HG02885 (cell line): ENCODE results near the gene MGMT.

Experiments
- ATAC-seq: cut with Tn5 transposase; IDR thresholded peaks from one replicate; pipeline ENCODE4 v1.9.1; 2021; ENCODE audit warnings: mild to moderate bottlenecking; ENCODE audit not compliant: unreplicated experiment, poor library complexity

MGMT gene

DNA sequence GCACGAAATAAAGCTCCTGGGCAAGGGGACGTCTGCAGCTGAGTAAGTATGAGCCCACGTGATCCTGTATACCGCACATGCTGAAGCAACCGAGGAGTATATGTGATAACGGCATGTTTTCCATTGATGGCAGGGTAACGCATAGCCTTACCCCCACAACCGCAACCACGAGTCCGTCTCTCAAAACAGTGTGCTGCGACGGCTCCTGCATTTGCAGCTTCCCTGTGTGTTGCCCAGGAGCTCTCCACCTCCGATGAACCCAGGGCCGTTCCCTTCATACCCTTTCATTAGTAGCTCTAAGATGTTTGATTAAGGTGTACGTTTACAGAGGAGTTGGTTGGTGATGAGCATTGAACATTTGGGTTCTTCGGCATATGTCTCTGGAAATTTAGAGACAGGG, 69.3 kb downstream of the MGMT start:
- no peak for ATAC-seq

DNA sequence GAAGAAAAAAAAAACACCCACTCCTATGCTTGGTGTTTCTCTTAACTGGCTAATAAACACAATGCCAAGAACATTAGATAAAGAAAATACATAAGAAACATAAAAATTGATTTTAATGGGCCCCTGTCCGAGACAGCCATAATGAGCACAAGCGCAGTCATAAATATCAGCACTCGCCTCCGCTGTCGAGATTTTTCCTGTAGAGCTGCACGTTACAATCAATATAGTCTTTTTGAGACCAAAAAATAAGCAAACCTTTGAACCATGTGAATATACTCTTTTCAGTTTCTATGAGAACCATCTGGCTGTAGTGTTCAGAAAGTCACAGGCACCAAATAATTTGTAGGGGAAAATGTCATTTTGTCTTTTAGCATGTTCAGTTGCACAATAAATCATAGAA, 70.1 kb downstream of the MGMT start:
- no peak for ATAC-seq

DNA sequence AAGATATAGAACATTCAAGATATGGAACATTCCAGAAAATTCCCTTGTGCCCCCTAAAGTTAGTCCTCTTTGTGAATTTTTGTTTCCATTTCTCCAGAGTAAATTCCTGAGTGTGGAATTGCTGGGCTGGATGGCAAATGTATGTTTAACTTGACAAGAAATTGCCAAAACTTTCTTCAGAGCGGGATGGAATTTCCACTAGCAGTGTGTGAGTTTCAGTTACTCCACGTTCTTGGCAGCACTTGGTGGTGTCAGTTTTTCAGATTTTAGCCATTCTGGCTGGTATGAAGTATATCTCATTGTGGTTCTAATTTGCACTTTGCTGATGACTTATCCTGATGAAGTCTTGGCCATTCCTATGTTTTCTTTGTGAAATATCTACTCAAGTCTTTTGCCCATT, 71.2 kb downstream of the MGMT start:
- ATAC-seq, result no peak

DNA sequence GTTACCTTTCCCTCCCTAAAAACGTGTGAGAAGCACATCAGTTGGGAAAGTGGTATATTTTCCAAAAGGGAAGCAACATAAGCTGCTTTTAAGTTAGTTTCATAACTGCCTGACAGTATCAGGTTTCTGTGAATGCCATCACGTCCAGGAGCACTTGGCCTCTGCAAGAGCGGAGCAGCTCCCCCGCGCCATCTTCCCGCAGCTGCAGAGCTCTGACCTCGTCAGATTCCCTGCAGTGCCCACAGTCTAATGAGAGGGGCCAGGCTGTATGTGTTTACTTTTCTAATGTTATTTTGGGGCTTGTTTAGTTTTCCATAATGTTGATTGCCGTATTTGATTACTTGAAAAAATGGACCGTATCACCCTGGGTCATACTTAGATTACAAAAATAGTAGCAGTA, 74.2 kb downstream of the MGMT start:
- ATAC-seq, result no peak

DNA sequence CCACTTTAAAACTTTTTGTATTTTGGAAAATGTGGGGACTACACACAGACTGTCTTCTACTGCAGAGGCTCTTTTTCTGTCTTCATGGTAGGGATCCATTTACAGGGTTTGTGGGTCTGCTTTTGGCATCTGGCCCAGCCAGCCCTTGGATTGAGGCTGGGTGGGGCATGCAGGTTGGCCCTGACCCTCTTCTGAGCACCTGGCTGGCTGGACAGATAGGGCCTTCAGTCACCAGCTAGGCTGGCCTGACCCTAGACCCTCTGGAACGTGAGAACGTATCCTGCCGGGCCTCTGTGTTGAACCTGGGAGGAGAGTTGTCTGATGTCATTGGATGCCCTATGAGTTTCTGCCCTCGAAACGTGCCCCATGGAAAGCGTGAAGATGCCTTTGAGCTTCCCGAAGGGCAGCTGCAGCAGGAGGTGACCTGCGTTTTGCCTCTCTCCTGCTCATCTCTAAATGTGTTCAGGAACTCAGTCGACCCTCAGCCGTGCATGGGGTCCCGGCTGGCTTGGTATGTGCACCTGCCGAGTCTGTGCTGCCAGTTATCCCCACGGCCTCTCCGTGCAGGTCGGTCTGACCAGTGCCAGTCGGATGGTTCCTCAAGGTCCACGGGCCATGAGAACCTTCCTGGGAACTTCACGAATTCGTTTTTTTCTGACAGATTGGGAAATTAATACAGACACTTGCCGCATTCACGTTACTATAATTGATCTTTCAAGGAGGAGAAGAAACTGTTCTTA, 74.9 kb downstream of the MGMT start:
- no peak for ATAC-seq

DNA sequence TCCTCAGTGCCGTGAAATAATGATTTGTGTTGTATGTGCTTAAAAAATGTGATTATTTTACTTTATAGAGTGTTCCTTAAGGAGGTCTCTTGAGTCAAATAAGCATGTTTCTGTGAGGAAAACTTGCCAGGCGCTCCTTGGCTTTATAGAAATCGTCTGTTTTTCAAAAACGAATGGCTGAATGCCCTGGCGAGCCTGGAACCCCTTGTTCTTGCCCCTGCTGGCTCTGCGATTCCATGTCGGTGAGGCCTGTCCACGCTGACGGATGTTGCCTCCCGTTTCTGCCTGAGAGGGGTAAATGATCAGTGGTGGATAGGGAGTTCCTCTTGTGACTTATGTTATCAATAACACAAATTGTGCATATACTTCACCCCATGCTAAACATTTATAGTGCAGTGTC, 75.5 kb downstream of the MGMT start:
- no peak for ATAC-seq

DNA sequence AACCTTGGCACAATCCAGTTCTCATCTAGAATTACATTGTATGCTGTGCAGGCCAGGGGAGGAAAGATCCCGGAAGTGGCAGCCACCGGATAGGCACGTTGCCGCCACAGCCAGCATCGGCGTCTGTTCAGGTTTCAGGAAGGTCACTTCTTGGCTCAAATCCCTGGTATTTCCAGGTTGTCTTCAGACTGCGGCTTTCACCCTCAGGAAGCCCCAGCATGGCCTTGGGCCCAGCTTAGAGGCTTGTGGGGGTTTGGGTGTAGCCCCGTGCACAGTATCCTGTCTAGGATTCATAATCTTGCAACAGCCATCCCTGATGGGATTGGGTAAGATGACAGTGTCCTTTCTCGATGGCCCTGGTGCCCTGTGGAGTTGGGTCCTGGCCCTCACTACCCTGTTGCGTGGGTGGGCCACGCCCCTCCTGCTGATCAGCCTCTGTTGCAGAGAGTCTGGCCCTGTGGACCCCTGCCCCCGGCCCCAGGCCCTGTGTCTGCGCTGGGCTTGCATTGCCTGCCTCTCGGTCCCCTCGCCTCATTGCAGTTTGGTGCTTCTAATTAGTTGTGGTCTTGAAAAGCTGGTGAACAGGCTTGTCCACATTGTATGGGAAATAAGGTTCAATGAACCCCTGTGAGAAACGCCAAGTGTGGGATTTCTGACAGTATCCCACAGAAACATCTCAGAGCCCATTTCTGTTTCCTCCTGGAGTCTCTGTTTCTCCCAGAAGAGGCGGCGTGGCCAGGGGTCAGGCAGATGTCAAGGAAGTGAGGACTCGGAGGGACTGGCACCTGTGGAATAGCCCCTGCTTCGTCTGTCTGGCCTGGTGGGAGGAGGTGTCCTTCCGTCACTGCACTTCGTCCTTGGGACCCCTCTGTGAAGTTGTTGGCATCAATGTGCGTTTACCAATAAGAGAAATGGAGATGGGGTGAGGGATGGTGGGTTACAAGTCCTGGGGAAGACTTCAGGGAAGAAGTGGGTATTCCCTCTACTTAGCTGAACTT, 77.5 kb downstream of the MGMT start:
- ATAC-seq, result no peak

DNA sequence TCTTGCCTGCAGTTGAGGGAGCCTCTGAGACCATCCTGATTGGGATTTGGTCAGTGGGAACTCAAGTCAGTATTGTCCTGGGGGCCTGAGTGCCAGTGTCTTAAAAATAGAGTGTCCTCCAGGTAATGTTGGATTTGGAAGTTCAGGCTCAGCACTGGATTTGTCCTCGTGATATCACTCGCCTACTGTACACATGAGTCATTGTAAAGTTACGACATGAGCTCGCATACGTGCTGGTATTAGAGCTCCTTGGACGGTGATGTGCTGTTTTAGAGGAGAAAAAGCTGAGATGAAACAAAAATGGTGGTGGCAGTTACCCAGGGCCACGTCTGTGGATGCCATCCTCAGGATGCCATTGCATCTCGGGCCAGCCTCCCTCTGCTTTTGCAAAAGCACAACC, 78.2 kb downstream of the MGMT start:
- no peak for ATAC-seq

DNA sequence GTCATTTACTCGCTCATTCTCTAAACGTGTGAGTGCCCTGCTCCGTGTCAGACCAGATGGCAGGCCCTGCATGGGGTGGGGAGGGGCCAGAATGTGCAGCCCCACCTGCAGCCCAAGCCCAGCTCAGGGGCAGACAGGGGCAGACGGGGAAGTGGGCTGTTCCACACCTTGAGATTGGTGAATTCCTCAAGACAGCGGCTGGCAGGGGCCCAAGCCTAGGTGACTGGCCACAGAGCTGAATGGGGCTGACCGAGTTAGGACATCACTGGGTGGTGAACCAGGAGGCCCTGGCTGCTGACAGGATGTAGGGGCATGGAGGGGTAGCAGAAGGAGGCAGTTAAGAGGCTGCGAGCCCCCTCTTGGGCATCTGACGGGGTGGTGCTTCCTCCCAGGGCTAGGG, 79.1 kb downstream of the MGMT start:
- no peak for ATAC-seq

DNA sequence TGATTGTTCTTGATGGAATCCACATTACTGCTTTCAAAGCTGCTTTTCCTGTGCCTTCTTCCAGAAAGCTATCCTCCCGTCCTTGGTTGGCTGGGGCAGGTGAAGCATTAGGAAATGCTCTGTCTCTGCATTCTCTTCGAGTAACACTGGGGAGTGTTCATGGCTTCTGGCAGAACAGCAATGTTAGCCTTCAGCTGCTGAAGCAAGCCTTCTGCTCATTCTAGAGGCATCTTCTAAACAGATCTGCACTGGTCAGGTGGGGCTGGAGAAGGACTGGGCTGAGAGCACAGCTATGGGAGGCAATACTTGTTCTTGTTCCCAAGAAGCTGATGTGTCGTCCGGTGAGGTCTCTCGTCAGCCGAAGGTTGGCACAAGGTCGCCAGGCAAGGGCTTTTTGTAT, 80.6 kb downstream of the MGMT start:
- no peak for ATAC-seq

DNA sequence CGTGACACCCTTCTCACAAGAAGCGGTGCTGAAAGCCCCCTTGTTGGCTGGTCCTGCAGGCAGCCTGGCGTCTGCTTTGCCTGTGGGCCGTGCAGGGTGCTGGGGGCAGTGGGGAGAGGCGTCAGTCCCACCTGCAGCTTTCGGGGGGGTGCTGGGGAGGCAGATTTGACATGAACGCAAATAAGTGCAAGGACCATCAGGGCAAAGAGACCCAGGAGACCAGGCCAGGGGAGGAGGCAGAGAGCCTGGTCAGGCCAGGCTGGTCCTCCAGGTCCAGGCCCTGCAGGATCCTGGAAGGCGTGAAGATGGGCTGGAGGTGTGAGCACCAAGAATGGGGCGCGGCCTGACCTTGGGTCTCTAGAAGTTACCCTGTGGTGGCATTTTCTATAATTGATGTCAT, 81.6 kb downstream of the MGMT start:
- no peak for ATAC-seq

DNA sequence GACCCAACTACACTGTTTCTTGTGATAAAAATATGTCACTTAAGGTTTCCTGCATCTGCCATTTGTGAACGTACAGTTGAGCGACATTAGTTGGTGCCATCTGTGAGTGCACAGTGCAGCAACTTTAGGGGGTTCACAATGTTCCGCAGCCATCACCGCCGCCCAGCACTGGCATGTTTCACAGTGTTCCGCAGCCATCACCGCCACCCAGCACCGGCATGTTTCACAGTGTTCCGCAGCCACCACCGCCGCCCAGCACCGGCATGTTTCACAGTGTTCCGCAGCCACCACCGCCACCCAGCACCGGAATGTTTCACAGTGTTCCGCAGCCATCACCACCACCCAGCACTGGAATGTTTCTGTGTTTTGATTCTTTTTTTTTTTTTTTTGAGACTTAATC, 83.0 kb downstream of the MGMT start:
- no peak for ATAC-seq

DNA sequence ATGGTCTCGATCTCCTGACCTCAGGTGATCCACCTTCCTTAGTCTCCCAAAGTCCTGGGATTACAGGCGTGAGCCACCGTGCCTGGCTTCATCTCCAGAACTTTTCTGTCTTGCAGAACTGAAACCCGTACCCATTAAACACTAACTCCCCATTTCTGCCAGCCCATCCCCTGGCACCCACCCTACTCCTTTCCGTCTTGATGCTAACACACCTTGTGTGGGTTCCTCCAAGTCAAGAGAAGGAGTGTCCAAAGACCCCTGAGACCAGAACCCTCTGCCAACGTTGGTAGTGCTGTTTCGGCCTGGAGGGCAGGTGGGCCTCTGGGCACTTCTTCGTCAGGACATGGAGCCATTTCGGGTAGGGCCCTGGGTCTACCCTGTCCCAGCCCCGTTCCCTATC, 83.6 kb downstream of the MGMT start:
- ATAC-seq, result no peak

DNA sequence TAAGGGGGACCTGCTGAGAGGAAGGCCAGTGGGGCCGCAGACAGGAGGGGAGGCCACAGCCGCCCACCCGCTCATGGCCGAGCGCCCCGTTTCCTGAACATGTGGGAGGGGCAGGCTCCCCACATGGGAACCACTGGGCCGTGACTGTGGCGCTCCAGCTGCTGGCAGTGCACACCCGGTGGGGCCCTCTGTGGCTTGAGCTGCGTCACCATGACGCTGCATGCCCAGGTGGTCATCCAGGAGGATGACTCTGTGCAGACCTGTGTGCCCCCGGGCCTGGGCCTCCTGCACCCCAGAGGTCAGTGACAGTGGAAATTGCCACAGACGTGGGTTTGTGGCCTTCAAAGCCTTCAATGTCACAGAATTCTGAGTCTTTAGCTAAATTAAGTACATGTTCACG, 85.1 kb downstream of the MGMT start:
- peak; percentile 95 for ATAC-seq

DNA sequence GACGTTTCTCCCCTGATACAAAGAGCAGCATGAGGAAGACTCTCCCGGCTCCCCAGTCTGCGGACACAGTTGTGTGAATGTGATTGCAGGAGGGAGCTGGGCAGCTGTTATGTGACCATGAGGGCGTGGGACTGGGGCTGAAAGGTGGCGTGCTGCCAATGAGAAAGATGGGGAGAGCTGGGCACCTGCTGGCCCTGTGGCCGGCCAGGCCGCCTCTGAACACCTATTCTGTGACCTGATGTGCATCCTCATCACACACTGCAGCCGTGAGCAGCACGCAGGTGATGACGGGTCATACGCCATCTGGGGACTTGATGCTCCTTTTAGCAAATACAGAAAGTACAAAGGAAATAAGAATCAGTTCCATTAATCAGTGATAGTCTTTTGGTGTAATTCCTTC, 86.9 kb downstream of the MGMT start:
- no peak for ATAC-seq

DNA sequence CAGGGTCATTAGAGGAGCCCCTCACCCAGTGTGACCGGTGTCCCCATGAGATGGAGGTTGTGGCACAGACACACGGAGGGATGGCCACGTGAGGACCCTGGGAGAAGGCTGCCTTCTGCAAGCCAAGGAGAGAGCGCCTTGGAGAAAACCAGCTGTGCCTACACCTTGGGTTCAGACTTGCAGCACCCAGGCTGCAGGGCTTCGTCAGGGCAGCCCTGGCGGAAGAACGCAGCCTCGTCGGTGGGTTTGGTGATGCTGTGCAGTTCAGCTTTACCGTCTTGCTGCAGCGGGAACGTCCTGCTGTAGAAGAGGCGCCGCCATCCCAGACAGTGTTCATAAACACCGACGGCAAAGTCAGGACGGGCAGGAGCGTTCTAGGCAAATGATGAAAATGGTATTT, 89.3 kb downstream of the MGMT start:
- no peak for ATAC-seq

DNA sequence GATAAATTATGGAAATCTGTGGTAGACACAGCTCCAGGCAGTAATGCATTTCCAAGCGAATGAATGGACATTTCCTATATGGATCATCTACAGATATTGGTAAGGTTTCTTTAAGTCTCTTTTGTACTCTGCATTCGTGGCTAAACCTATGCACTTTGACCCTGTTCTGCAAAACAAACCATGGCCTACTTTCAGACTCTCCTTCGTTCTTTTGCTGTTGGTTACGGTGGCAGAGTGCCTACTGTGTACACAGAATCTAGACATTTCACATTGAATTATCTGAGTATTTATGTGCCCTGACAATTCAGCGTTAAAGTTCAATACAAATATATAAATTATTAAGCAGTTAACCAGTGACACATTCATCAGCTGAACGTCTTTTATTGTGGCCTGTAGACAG, 93.3 kb downstream of the MGMT start:
- ATAC-seq, result no peak

DNA sequence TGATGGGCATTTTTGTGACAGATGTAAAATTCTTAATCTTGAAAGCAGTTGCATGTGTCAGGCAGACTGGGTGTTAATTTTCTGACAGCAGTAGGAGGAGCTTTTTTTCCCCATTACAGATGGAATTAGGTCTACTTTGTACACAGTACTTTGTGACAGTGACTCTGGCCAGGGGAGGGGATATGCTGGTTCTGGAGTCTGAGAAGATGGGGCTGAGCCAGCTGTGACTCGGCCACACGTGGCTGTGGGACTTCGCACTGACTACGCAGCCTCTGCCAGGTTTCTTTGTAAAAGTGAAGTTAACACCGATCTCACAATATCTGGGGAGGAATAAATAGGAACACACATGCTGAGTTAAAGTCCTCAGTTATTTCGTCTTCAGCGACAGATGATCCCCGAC, 95.4 kb downstream of the MGMT start:
- no peak for ATAC-seq

DNA sequence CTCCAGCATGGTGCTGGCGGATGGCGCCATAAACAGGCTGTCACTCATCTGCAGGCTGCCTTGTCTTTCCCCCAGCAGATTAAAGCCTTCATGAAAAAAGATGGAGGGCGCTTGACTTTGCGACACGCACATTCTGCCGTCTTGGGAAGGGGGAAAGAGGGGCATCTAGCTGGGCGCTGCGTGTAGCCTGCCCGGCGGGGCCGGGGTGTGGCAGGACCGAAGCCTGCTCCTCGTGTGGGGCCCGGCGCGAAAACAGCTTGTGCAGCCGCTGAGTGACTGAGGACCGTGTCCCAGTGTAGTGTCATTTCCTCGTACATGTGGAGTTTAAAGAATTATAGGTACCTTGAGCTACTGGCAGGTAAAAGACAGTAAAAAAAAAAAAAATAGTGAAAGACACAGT, 97.9 kb downstream of the MGMT start:
- no peak for ATAC-seq

DNA sequence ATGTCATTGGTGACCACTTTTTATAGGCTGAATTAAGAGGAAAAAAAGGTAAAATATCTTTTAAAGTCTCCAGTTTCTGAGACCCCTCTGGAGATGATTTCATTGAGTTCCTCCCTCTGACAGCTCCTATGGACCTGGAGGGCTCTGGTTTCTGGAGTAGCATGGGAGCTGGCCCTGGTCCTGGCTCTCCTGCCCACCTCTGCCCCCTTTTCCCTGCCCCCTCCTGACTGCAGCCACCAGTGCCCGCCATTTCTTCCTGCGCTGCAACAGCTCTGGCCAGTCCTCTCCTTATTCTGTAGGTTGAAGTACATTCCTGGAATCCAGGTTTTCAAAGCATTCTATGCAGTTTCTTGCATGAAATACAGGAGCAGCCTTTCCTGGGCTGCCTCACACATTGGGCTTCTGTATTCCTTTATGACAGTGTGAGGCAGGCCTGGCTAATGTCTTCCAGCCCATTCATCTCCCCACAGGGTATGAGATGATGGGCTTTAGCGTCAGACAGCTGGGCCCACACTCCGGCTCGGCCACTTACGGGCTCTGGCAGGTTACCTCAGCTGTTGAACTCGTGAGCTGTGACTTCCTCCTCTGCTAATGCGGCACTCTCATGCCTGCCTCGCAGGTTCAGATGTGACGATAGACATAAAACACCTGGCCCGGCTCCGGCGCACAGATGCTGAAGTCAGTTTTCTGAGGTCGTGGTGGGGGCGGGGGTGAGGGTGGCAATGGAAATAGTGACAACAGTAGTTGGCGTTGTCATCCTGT, 101.7 kb downstream of the MGMT start:
- peak; percentile 47 for ATAC-seq

DNA sequence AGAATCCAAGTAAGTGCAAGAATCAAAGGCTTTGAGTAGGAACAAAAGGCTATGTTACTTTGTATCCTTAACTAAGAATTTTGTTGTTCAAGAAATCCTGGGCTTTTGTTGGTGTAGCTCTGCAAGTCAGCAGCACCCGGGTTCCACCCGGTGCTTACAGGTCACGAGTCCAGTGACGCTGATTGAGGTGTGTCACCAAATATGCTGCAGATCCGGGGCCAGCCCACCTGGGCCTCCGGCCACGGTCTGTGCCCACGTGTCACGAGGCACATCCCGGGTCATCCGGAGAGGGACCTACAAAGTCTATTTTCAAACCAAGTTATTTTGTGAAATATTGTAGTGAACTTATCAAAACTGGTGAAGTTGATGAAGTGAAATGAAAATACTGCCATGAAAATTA, 103.1 kb downstream of the MGMT start:
- ATAC-seq, result no peak
